GM12878 (cell line): ENCODE data around the gene TLE3. TPM values are rescaled to one million over a fixed set of nuclear protein-coding genes. Genes with fewer than 3 reads are reported as not detected.

Source experiments
- ATAC-seq: fragments of 200-7000 bp; cut with Tn5 transposase; 3 replicates; pipeline ENCODE4 v1.9.1; 2020; ENCODE audit warnings: mild to moderate bottlenecking, moderate library complexity
- BruUV-seq: library from RNA; stranded (reverse); fragments of 400-500 nt; replicated peaks from 2 replicates; lab custom pipeline; 2021; lab: Mats Ljungman, UMichigan
- CTCF ChIA-PET: fragments of 300-600 bp; sonication (Branson Sonifier 250); formaldehyde crosslinking; extraction: SDS; loops from one replicate; lab custom pipeline; 2021; ENCODE audit warnings: inconsistent platforms; lab: Yijun Ruan, JAX
- POLR2A ChIA-PET: fragments of 350-600 bp; formaldehyde crosslinking; extraction: SDS; loops from one replicate; lab custom pipeline; 2021; ENCODE audit warnings: inconsistent platforms; lab: Charles Lee
- RAD21 ChIA-PET: fragments of 300-600 bp; sonication (Branson Sonifier 250); formaldehyde crosslinking; loops from one replicate; lab custom pipeline; 2023; ENCODE audit warnings: antibody characterized with exemption; ENCODE audit not compliant: unreplicated experiment; lab: Charles Lee
- SMC1A ChIA-PET: fragments of 300-600 bp; sonication (Branson Sonifier 250); formaldehyde crosslinking; loops from one replicate; lab custom pipeline; 2023; ENCODE audit not compliant: unreplicated experiment, uncharacterized antibody; lab: Charles Lee
- DNase-seq: peaks from one replicate; pipeline ENCODE4 v3.0.0-alpha.2; 2011; ENCODE audit warnings: low read depth, low spot score
- FAIRE-seq: peaks from 3 replicates; lab custom pipeline; 2011; peaks lifted over from hg19 to GRCh38; lab: Jason Lieb, UNC
- H2AFZ ChIP-seq: 2 replicates; pipeline ENCODE4 v1.6.0; 2011; ENCODE audit warnings: low read depth, low read length, control low read depth; ENCODE audit not compliant: control insufficient read depth
- H3K27ac ChIP-seq: 2 replicates; pipeline ENCODE4 v1.5.1; 2011; ENCODE audit warnings: control low read depth; ENCODE audit not compliant: control insufficient read depth, insufficient read depth
- H3K27me3 ChIP-seq, 2 experiments: replicated peaks in 1 of 2; 2 replicates each; pipeline versions ENCODE4 v1.6.0 to v1.6.1; 2011; ENCODE audit warnings: low read length in 1 of 2; ENCODE audit not compliant: control insufficient read depth in 2 of 2, insufficient read depth in 2 of 2
- H3K36me3 ChIP-seq, 2 experiments: 2 replicates each; pipeline ENCODE4 v1.5.1; 2011; ENCODE audit warnings: low read length in 1 of 2; ENCODE audit not compliant: control insufficient read depth in 2 of 2, insufficient read depth in 2 of 2
- H3K4me1 ChIP-seq: 2 replicates; pipeline ENCODE4 v1.6.1; 2011; ENCODE audit warnings: mild to moderate bottlenecking, low read length, moderate library complexity, mixed read lengths; ENCODE audit not compliant: control insufficient read depth, insufficient read depth
- H3K4me2 ChIP-seq: 2 replicates; pipeline ENCODE4 v1.6.0; 2011; ENCODE audit warnings: control low read depth; ENCODE audit not compliant: control insufficient read depth, insufficient read depth
- H3K4me3 ChIP-seq: fragments of 200-600 bp; sonication (generic); 2 replicates; pipeline ENCODE4 v1.5.1; 2016
- H3K79me2 ChIP-seq: 2 replicates; pipeline ENCODE4 v1.6.0; 2011; ENCODE audit warnings: low read length; ENCODE audit not compliant: control insufficient read depth, insufficient read depth
- H3K9ac ChIP-seq: 2 replicates; pipeline ENCODE4 v1.8.0; 2011; ENCODE audit warnings: low read length, control low read depth, mixed read lengths; ENCODE audit not compliant: control insufficient read depth, insufficient read depth
- H3K9me3 ChIP-seq: replicated peaks from 3 replicates; pipeline ENCODE4 v1.5.1; 2011; ENCODE audit warnings: mild to moderate bottlenecking, low read length; ENCODE audit not compliant: control insufficient read depth, insufficient read depth
- H4K20me1 ChIP-seq: 2 replicates; pipeline ENCODE4 v1.6.0; 2011; ENCODE audit not compliant: control insufficient read depth, insufficient read depth
- CREM ChIP-seq: IDR thresholded peaks from 2 replicates; pipeline ENCODE4 v1.6.1; 2014; ENCODE audit warnings: antibody characterized with exemption, low read depth
- HDAC2 ChIP-seq: fragments of 200-600 bp; sonication (generic); IDR thresholded peaks from 2 replicates; pipeline ENCODE4 v1.6.1; 2017
- IKZF2 ChIP-seq, 2 experiments: fragments of 450-650 bp; IDR thresholded peaks; 2 replicates each; pipeline ENCODE4 v1.6.1; 2017; ENCODE audit warnings: mild to moderate bottlenecking in 2 of 2, moderate library complexity in 2 of 2
- MXI1 ChIP-seq: fragments of 150-350 bp; IDR thresholded peaks from 2 replicates; pipeline ENCODE4 v1.6.1; 2011; ENCODE audit warnings: low read depth, mild to moderate bottlenecking, inconsistent platforms, low read length, improper control_type of control experiment
- SMAD1 ChIP-seq: fragments of 450-650 bp; IDR thresholded peaks from 2 replicates; pipeline ENCODE4 v1.6.1; 2018; ENCODE audit warnings: mild to moderate bottlenecking, low read depth; ENCODE audit not compliant: partially characterized antibody
- TAF1 ChIP-seq: IDR thresholded peaks from 2 replicates; pipeline ENCODE4 v1.6.1; 2011; ENCODE audit warnings: mild to moderate bottlenecking, low read depth, low read length, borderline replicate concordance
- ZNF384 ChIP-seq: IDR thresholded peaks from 2 replicates; pipeline ENCODE4 v1.6.1; 2012; ENCODE audit warnings: low read depth, mild to moderate bottlenecking, low read length, improper control_type of control experiment, borderline replicate concordance
- WGBS: methylation state at CpG from one replicate; pipeline ENCODE4 v1.1.6; 2016; ENCODE audit warnings: low lambda C conversion rate; ENCODE audit not compliant: insufficient replicate concordance, insufficient coverage; ENCODE audit errors: missing lambda C conversion rate; 5-methylcytosine and 5-hydroxymethylcytosine counted together
- in situ Hi-C: fragments of 300-500 bp; cut with MboI; formaldehyde crosslinking; loops from 9 replicates; pipeline ENCODE4 v1.14.3; 2018; ENCODE audit warnings: mixed read lengths
- intact Hi-C: fragments of 100-400 bp; cut with micrococcal nuclease; formaldehyde crosslinking; loops from one replicate; pipeline ENCODE4 v1.14.2; 2022; ENCODE audit not compliant: unreplicated experiment
- polyA plus RNA-seq, 11 experiments: library from polyadenylated mRNA; depleted of rRNA in 4 of 11; unstranded in 6 of 11; stranded (reverse) in 5 of 11; fragments of >200 nt; fragmentation: Nextera tagmentation in 4 of 11; fragmentation: Illumina TruSeq in 1 of 11; extraction: Ambion mirVana in 4 of 11; extraction: Trizol in 1 of 11; gene quantifications; 1 replicate in 1 of 11; 2 replicates in 10 of 11; pipeline versions ENCODE4 v1.2.1 to v1.2.3, GENCODE V29; 2011 to 2016; ENCODE audit warnings: inconsistent platforms in 2 of 11, missing spikeins in 2 of 11, low read depth in 1 of 11
- total RNA-seq, 4 experiments: library from RNA; depleted of rRNA in 3 of 4; stranded (reverse); fragments of >200 nt in 3 of 4; fragmentation: Illumina TruSeq in 1 of 4; extraction: Trizol in 1 of 4; gene quantifications; 2 replicates each; pipeline versions ENCODE4 v1.2.1 to v1.2.3, GENCODE V29; 2013 to 2021

The TLE3 gene
- total and polyA plus RNA-seq, 10 of the 15 experiments (the other 5 are each of a cell fraction or from before 2014, with no cell fraction given), result 1.2 to 65.5 (median 9.7) TPM

GRCh38 chr15:70069716-70070115 lies 28.0 kb downstream of the TLE3 start (continued):
- no peak for TF ChIP-seq MXI1

- ChIA-PET RAD21 (no interaction called here), SMC1A (interaction anchor here (1.2 to 1.3 kb wide), 3 partner anchors 14 to 32 kb away, joined by 3 to 5 read pairs (median 5); no protein-coding TSS in a partner anchor), CTCF (no interaction called here), POLR2A (no interaction called here)
- FAIRE-seq (no peak), ATAC-seq (no peak), DNase-seq (no peak)
- TF ChIP-seq CREM (no peak), ZNF384 (no peak), IKZF2 (IDR thresholded peaks at IDR 0.05) (no peak), HDAC2 (no peak), SMAD1 (no peak), TAF1 (no peak)
- Histone ChIP-seq H3K27me3 (no peaks in the 10 kb centered on the region), H3K4me3 (no peak overlapping the region), H3K4me1 (no peaks in the 10 kb centered on the region), H3K9ac (no peak overlapping the region), H3K36me3 (peaks cover 46 to 75% of the 10 kb centered on the region in 2 experiments), H4K20me1 (peaks cover 4% of the 10 kb centered on the region), H3K79me2 (no peaks in the 10 kb centered on the region), H3K27ac (no peak overlapping the region), H2AFZ (no peak overlapping the region), H3K9me3 (no peaks in the 10 kb centered on the region), H3K4me2 (no peak overlapping the region)
- WGBS, result over 99% methylated on average over 9 of the region's 9 CpGs
- BruUV-seq, result TSS peak; percentile 6
- in situ Hi-C loops, result no loop called here
- intact Hi-C loops, result no loop called here
These were observed 28.7 kb downstream of the TLE3 start for GRCh38 chr15:70068783-70069565.
